Activated naive CD4-positive, alpha-beta T cell treated with anti-CD3 and anti-CD28 coated beads for 36 hours (primary cell): ENCODE results near the gene MRM1. TPM values are rescaled to one million over a fixed set of nuclear protein-coding genes. Genes with fewer than 3 reads are reported as not detected.

Experiments
- CTCF ChIA-PET: fragments of 350-600 bp; sonication (Branson Sonifier 250); formaldehyde crosslinking; loops from one replicate; lab custom pipeline; 2021; ENCODE audit warnings: antibody characterized with exemption; lab: Charles Lee
- DNase-seq: peaks from one replicate; pipeline ENCODE4 v3.0.0-alpha.2; 2020
- H3K27ac Mint-ChIP-seq: one replicate; pipeline ENCODE4 v1.8.0; 2021; ENCODE audit warnings: mild to moderate bottlenecking, mixed read lengths
- H3K27me3 Mint-ChIP-seq: one replicate; pipeline ENCODE4 v1.8.0; 2021; ENCODE audit warnings: low read depth, mixed read lengths
- H3K36me3 Mint-ChIP-seq: one replicate; pipeline ENCODE4 v1.8.0; 2021; ENCODE audit warnings: low read depth, mixed read lengths
- H3K4me1 Mint-ChIP-seq: one replicate; pipeline ENCODE4 v1.8.0; 2021; ENCODE audit warnings: low read depth, mixed read lengths
- H3K4me3 Mint-ChIP-seq: one replicate; pipeline ENCODE4 v1.8.0; 2021; ENCODE audit warnings: mild to moderate bottlenecking, moderate library complexity, mixed read lengths
- H3K9me3 Mint-ChIP-seq: one replicate; pipeline ENCODE4 v1.8.0; 2021; ENCODE audit warnings: mixed read lengths
- intact Hi-C: fragments of 100-400 bp; cut with micrococcal nuclease; formaldehyde crosslinking; loops from one replicate; pipeline ENCODE4 v1.15.1; 2023
- total RNA-seq, 2 experiments: library from RNA; stranded (reverse); gene quantifications; one replicate each; pipeline ENCODE4 v1.2.3, GENCODE V29; 2021

The MRM1 gene
- total RNA-seq = 10 to 100 TPM; 11.0 to 11.3 TPM

GRCh38 chr17:36601303-36602029 lies at the start of gene MRM1:
Gene MRM1 (plus strand): TSS chr17:36601583. CDS start chr17:36601811, 228 bp downstream.
- H3K9me3 Mint-ChIP-seq = no peaks in the 10 kb centered on the region
- H3K4me3 Mint-ChIP-seq = peak within 1 kb of the TSS; percentile 87
- H3K36me3 Mint-ChIP-seq = peaks cover 16% of the 10 kb centered on the region
- H3K4me1 Mint-ChIP-seq = peaks cover 34% of the 10 kb centered on the region
- H3K27me3 Mint-ChIP-seq = no peaks in the 10 kb centered on the region
- peak; percentile 88 for DNase-seq
- CTCF ChIA-PET = interaction anchor here (0.6 to 3.9 kb wide), 9 partner anchors 9 to 446 kb away, joined by 3 to 33 read pairs (median 6); partner anchors contain the start of gene DHRS11
- intact Hi-C loops = loop anchor here (1.0 to 5.0 kb wide), 5 partner anchors 57 to 805 kb away; partner anchors contain the start of genes ACACA, GGNBP2, MYO19 and PIGW
- peak within 1 kb of the TSS; percentile 85 for H3K27ac Mint-ChIP-seq

- Mint-ChIP-seq H3K27me3 (no peaks in the 10 kb centered on the region), H3K36me3 (peaks cover 35% of the 10 kb centered on the region), H3K4me3 (peak overlapping the region; percentile 41), H3K9me3 (no peaks in the 10 kb centered on the region), H3K4me1 (peaks cover 55% of the 10 kb centered on the region), H3K27ac (peak overlapping the region; percentile 48)
- DNase-seq = no peak
- CTCF ChIA-PET = no interaction called here
- intact Hi-C loops = loop anchor here (5.0 kb wide), 1 partner anchor 879 kb away; no protein-coding TSS in a partner anchor
Measured at GRCh38 chr17:36553459-36553858, 47.9 kb upstream of the MRM1 start.

GRCh38 chr17:36566081-36566480 lies 35.3 kb upstream of the MRM1 start:
- peaks cover 37% of the 10 kb centered on the region for H3K36me3 Mint-ChIP-seq
- CTCF ChIA-PET = interaction anchor here (0.6 kb wide), 2 partner anchors 30 to 873 kb away, joined by 3 read pairs; no protein-coding TSS in a partner anchor
- peaks cover 25% of the 10 kb centered on the region for H3K4me1 Mint-ChIP-seq
- H3K4me3 Mint-ChIP-seq = no peak overlapping the region
- intact Hi-C loops = no loop called here
- no peak for DNase-seq
- H3K27me3 Mint-ChIP-seq = no peaks in the 10 kb centered on the region
- H3K9me3 Mint-ChIP-seq = no peaks in the 10 kb centered on the region
- H3K27ac Mint-ChIP-seq = no peak overlapping the region

- intact Hi-C loops = no loop called here
- no peak for DNase-seq
Measured at GRCh38 chr17:36575028-36575427, 26.4 kb upstream of the MRM1 start.

GRCh38 chr17:36576793-36577192 lies 24.6 kb upstream of the MRM1 start:
- no peak overlapping the region for H3K4me3 Mint-ChIP-seq
- no peak overlapping the region for H3K27ac Mint-ChIP-seq
- no peaks in the 10 kb centered on the region for H3K9me3 Mint-ChIP-seq
- H3K27me3 Mint-ChIP-seq = no peaks in the 10 kb centered on the region
- H3K36me3 Mint-ChIP-seq = peaks cover 30% of the 10 kb centered on the region
- no peak for DNase-seq
- intact Hi-C loops = no loop called here
- peaks cover 11% of the 10 kb centered on the region for H3K4me1 Mint-ChIP-seq
- CTCF ChIA-PET = interaction anchor here (1.0 kb wide), 2 partner anchors 13 to 19 kb away, joined by 3 read pairs; no protein-coding TSS in a partner anchor

More at GRCh38 chr17:36575028-36575427, 26.4 kb upstream of the MRM1 start:
- Mint-ChIP-seq H3K27me3 (no peaks in the 10 kb centered on the region), H3K36me3 (peaks cover 25% of the 10 kb centered on the region), H3K4me1 (peaks cover 11% of the 10 kb centered on the region), H3K27ac (no peak overlapping the region), H3K4me3 (no peak overlapping the region), H3K9me3 (no peaks in the 10 kb centered on the region)
- CTCF ChIA-PET = no interaction called here

- H3K36me3 Mint-ChIP-seq = peaks cover 27% of the 10 kb centered on the region
- no peak overlapping the region for H3K4me3 Mint-ChIP-seq
- H3K27ac Mint-ChIP-seq = no peak overlapping the region
- H3K27me3 Mint-ChIP-seq = no peaks in the 10 kb centered on the region
- H3K9me3 Mint-ChIP-seq = no peaks in the 10 kb centered on the region
- intact Hi-C loops = no loop called here
- no peak for DNase-seq
- CTCF ChIA-PET = no interaction called here
- H3K4me1 Mint-ChIP-seq = peaks cover 5% of the 10 kb centered on the region
Measured at GRCh38 chr17:36578671-36579070, 22.7 kb upstream of the MRM1 start.

GRCh38 chr17:36583787-36584186 lies 17.6 kb upstream of the MRM1 start:
- H3K27me3 Mint-ChIP-seq = no peaks in the 10 kb centered on the region
- H3K27ac Mint-ChIP-seq = no peak overlapping the region
- peaks cover 30% of the 10 kb centered on the region for H3K36me3 Mint-ChIP-seq
- intact Hi-C loops = no loop called here
- no peak for DNase-seq
- no peaks in the 10 kb centered on the region for H3K4me1 Mint-ChIP-seq
- H3K9me3 Mint-ChIP-seq = no peaks in the 10 kb centered on the region
- CTCF ChIA-PET = interaction anchor here (1.2 kb wide), 1 partner anchor 10 kb away, joined by 4 read pairs; no protein-coding TSS in a partner anchor
- no peak overlapping the region for H3K4me3 Mint-ChIP-seq

- intact Hi-C loops = no loop called here
Measured at GRCh38 chr17:36586138-36586537, 15.2 kb upstream of the MRM1 start.

GRCh38 chr17:36590082-36590481 lies 11.3 kb upstream of the MRM1 start:
- intact Hi-C loops = loop anchor here (2.0 kb wide), 1 partner anchor 55 kb away; the partner anchor contains the start of genes MYO19 and PIGW
- Mint-ChIP-seq H3K9me3 (no peaks in the 10 kb centered on the region), H3K36me3 (peaks cover 16% of the 10 kb centered on the region), H3K4me3 (no peak overlapping the region), H3K27ac (no peak overlapping the region), H3K4me1 (peaks cover 23% of the 10 kb centered on the region), H3K27me3 (no peaks in the 10 kb centered on the region)
- no peak for DNase-seq
- CTCF ChIA-PET = no interaction called here

More at GRCh38 chr17:36586138-36586537, 15.2 kb upstream of the MRM1 start:
- no peaks in the 10 kb centered on the region for H3K27me3 Mint-ChIP-seq
- H3K4me1 Mint-ChIP-seq = peaks cover 8% of the 10 kb centered on the region
- H3K27ac Mint-ChIP-seq = no peak overlapping the region
- no peak overlapping the region for H3K4me3 Mint-ChIP-seq
- peaks cover 16% of the 10 kb centered on the region for H3K36me3 Mint-ChIP-seq
- CTCF ChIA-PET = no interaction called here
- no peak for DNase-seq
- H3K9me3 Mint-ChIP-seq = no peaks in the 10 kb centered on the region

- Mint-ChIP-seq H3K4me1 (peaks cover 23% of the 10 kb centered on the region), H3K4me3 (peak within 1 kb of the TSS; percentile 71), H3K9me3 (no peaks in the 10 kb centered on the region), H3K27ac (peak within 1 kb of the TSS; percentile 50), H3K36me3 (peaks cover 15% of the 10 kb centered on the region), H3K27me3 (no peaks in the 10 kb centered on the region)
- peak; percentile 83 for DNase-seq
- CTCF ChIA-PET = interaction anchor here (1.0 to 3.9 kb wide), 2 partner anchors 11 to 27 kb away, joined by 3 to 33 read pairs; partner anchors contain the start of gene MRM1
- intact Hi-C loops = loop anchor here (1.0 to 2.0 kb wide), 2 partner anchors 47 to 57 kb away; partner anchors contain the start of genes GGNBP2, MYO19 and PIGW
Measured at GRCh38 chr17:36591434-36592315, 9.7 kb upstream of the MRM1 start, which contains the start of gene DHRS11. Gene DHRS11 (plus strand): TSS chr17:36591879. CDS start chr17:36592010, 131 bp downstream.

GRCh38 chr17:36592316-36592715 lies 9.1 kb upstream of the MRM1 start:
- CTCF ChIA-PET = interaction anchor here (3.9 kb wide), 1 partner anchor 11 kb away, joined by 33 read pairs; the partner anchor contains the start of gene MRM1
- no peak for DNase-seq
- Mint-ChIP-seq H3K4me3 (peak overlapping the region; percentile 71), H3K9me3 (no peaks in the 10 kb centered on the region), H3K4me1 (peaks cover 23% of the 10 kb centered on the region), H3K36me3 (peaks cover 15% of the 10 kb centered on the region), H3K27me3 (no peaks in the 10 kb centered on the region), H3K27ac (no peak overlapping the region)
- intact Hi-C loops = no loop called here
